ENCODE measurements around the gene PGR. TPM values are rescaled to one million over a fixed set of nuclear protein-coding genes. Genes with fewer than 3 reads are reported as not detected.

Gene PGR
- 0.12 TPM for total RNA-seq

DNA sequence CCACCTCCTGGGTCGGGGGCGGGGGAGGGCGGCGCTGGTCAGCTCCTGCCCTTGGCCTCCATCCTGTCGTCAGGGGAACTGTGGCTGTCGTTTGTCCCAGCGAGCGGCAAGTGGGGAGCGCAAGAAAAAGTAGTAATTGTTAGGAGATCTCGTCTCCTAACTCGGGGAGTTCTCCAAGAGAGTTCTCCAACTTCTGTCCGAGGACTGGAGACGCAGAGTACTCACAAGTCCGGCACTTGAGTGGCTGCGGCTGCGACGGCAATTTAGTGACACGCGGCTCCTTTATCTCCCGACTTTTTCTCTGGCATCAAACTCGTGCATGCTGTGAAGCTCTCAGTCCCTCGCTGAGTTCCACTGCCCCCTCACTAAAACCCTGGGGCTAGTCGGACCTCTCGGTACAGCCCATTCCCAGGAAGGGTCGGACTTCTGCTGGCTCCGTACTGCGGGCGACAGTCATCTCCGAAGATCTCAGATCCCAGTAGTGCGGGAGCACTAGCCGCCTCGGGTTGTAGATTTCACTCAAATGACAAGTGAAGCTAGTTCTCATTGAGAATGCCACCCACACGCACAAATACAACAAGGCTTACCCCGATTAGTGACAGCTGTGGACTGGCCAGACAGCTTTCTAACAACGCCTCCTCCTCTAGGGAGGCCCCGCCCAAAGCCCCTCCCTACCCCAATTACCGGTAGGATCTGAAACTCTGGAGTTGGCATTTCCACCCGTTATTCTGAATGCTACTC is at the start of gene PGR:
Gene PGR, minus strand, starts transcription at position 611 of the 741 bp plus-strand sequence. CDS start 743 bp downstream, outside the sequence.

Data from metanephros (tissue), 1 donor.